SK-N-MC (cell line): ENCODE results near the gene FN1.
"Not testable (repeated sequence)": the region's sequence is repeated elsewhere in the genome, so short reads cannot be mapped to it uniquely, and the experiment has no call there.

Experiments
- EZH2 ChIP-seq: fragments of 200-600 bp; sonication (generic); IDR thresholded peaks from one replicate; pipeline ENCODE4 v1.6.1; 2017; ENCODE audit warnings: antibody characterized with exemption
- POLR2AphosphoS5 ChIP-seq: IDR thresholded peaks from 2 replicates; pipeline ENCODE4 v1.6.1; 2012; ENCODE audit warnings: mild to moderate bottlenecking, low read depth, low read length, borderline replicate concordance

DNA sequence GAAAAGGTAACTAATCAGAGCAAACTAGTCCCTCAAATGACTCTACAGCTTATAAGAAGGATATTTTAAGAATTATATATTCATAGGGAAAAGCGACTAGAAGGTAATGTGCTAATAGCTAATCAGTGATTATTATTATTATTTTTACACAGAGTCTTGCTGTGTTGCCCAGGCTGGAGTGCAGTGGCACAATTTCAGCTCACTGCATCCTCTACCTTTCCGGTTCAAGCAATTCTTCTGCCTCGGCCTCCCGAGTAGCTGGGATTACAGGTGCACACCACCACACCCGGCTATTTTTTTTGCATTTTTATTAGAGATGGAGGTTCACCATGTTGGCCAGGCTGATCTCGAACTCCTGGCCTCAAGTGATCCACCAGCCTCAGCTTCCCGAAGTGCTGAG lies 27.4 kb downstream of the FN1 start:
- not testable (repeated sequence) for TF ChIP-seq EZH2, POLR2AphosphoS5
